NCI-H82 (cell line): ENCODE measurements around the gene ENO1.
"Not testable (repeated sequence)": the region's sequence is repeated elsewhere in the genome, so short reads cannot be mapped to it uniquely, and the experiment has no call there.

Experiments used
- DNase-seq: peaks from one replicate; lab custom pipeline; 2025; lab: John Stamatoyannopoulos, UW

The ENO1 gene

GRCh38 chr1:8845104-8846097 is 33.1 kb downstream of the ENO1 start:
- no peak for DNase-seq

GRCh38 chr1:8844501-8845006 is 33.9 kb downstream of the ENO1 start:
- peak; percentile 69 for DNase-seq

- no peak for DNase-seq
Measured at GRCh38 chr1:8841395-8841794, 37.1 kb downstream of the ENO1 start.

GRCh38 chr1:8839990-8840389 is 38.5 kb downstream of the ENO1 start:
- no peak for DNase-seq

- no peak for DNase-seq
Measured at GRCh38 chr1:8835941-8836643, 42.4 kb downstream of the ENO1 start.

GRCh38 chr1:8831340-8831739 is 47.1 kb downstream of the ENO1 start:
- no peak for DNase-seq

- DNase-seq = not testable (repeated sequence)
Measured at GRCh38 chr1:8830732-8831131, 47.8 kb downstream of the ENO1 start.

- DNase-seq = no peak
Measured at GRCh38 chr1:8825985-8826481, 52.5 kb downstream of the ENO1 start.

GRCh38 chr1:8823295-8823664 is 55.2 kb downstream of the ENO1 start:
- DNase-seq = no peak

GRCh38 chr1:8822373-8823294 is 55.9 kb downstream of the ENO1 start:
- DNase-seq = peak; percentile 89

GRCh38 chr1:8821084-8821483 is 57.4 kb downstream of the ENO1 start:
- no peak for DNase-seq

- DNase-seq = not testable (repeated sequence)
Measured at GRCh38 chr1:8818789-8819188, 59.7 kb downstream of the ENO1 start.

GRCh38 chr1:8818325-8818775 is 60.1 kb downstream of the ENO1 start:
- DNase-seq = peak; percentile 39

GRCh38 chr1:8817412-8818324 is 60.8 kb downstream of the ENO1 start, which contains the start of gene RERE:
Gene RERE (minus strand): TSS chr1:8817640.
- peak; percentile 96 for DNase-seq

GRCh38 chr1:8816831-8817411 is 61.6 kb downstream of the ENO1 start:
- peak; percentile 64 for DNase-seq

GRCh38 chr1:8816264-8816663 is 62.2 kb downstream of the ENO1 start:
- DNase-seq = peak; percentile 44

- peak; percentile 68 for DNase-seq
Measured at GRCh38 chr1:8815582-8816151, 62.8 kb downstream of the ENO1 start.

GRCh38 chr1:8814865-8815264 is 63.6 kb downstream of the ENO1 start:
- DNase-seq = peak; percentile 92

- peak; percentile 33 for DNase-seq
Measured at GRCh38 chr1:8813991-8814390, 64.5 kb downstream of the ENO1 start.
